Stimulated activated CD4-positive, alpha-beta T cell treated with anti-CD3 and anti-CD28 coated beads, TNF-alpha, amount 100 ng/mL, for 4 hours (primary cell): ENCODE measurements around the gene CFAP206.
"Not testable (repeated sequence)": the region's sequence is repeated elsewhere in the genome, so short reads cannot be mapped to it uniquely, and the experiment has no call there.

Experiments
- DNase-seq, 3 experiments: peaks; one replicate each; pipeline ENCODE4 v3.0.0-alpha.2; 2020; ENCODE audit warnings: low read depth in 3 of 3

The CFAP206 gene

GRCh38 chr6:87421576-87421975 lies 13.8 kb downstream of the CFAP206 start:
- DNase-seq = no peak

- DNase-seq = no peak
Measured at GRCh38 chr6:87426789-87427188, 19.0 kb downstream of the CFAP206 start.

GRCh38 chr6:87430499-87430898 lies 22.7 kb downstream of the CFAP206 start:
- DNase-seq = no peak

GRCh38 chr6:87431263-87431662 lies 23.5 kb downstream of the CFAP206 start:
- DNase-seq = no peak

- peak in 1 of 3 experiments; percentile 5 for DNase-seq
Measured at GRCh38 chr6:87436435-87436834, 28.7 kb downstream of the CFAP206 start.

GRCh38 chr6:87441711-87442110 lies 33.9 kb downstream of the CFAP206 start:
- DNase-seq = no peak

- no peak for DNase-seq
Measured at GRCh38 chr6:87444362-87444761, 36.6 kb downstream of the CFAP206 start.

- DNase-seq = no peak
Measured at GRCh38 chr6:87465051-87465450, 57.3 kb downstream of the CFAP206 start.

- DNase-seq = peak; percentile 73 to 81 (median 74)
Measured at GRCh38 chr6:87472525-87473418, 65.0 kb downstream of the CFAP206 start, which contains the start of gene SLC35A1. Gene SLC35A1, plus strand, starts transcription at chr6:87472974. Its CDS starts 30 bp downstream, at chr6:87473004.

GRCh38 chr6:87473419-87473903 lies 65.7 kb downstream of the CFAP206 start:
- DNase-seq = peak in 1 of 3 experiments; percentile 40

GRCh38 chr6:87481931-87482330 lies 74.2 kb downstream of the CFAP206 start:
- no peak for DNase-seq

- no peak for DNase-seq
Measured at GRCh38 chr6:87482366-87482765, 74.6 kb downstream of the CFAP206 start.

GRCh38 chr6:87483929-87484328 lies 76.2 kb downstream of the CFAP206 start:
- DNase-seq = no peak

GRCh38 chr6:87484491-87484890 lies 76.7 kb downstream of the CFAP206 start:
- DNase-seq = no peak

GRCh38 chr6:87487555-87487954 lies 79.8 kb downstream of the CFAP206 start:
- no peak for DNase-seq

- not testable (repeated sequence) for DNase-seq
Measured at GRCh38 chr6:87489326-87489725, 81.6 kb downstream of the CFAP206 start.

- no peak for DNase-seq
Measured at GRCh38 chr6:87494761-87495422, 87.1 kb downstream of the CFAP206 start.

GRCh38 chr6:87498048-87498447 lies 90.3 kb downstream of the CFAP206 start:
- DNase-seq = no peak

- DNase-seq = no peak
Measured at GRCh38 chr6:87501809-87502572, 94.2 kb downstream of the CFAP206 start.

GRCh38 chr6:87504441-87504840 lies 96.7 kb downstream of the CFAP206 start:
- no peak for DNase-seq
